Dermis lymphatic vessel endothelial cell (primary cell): ENCODE measurements around the gene ADM. TPM values are rescaled to one million over a fixed set of nuclear protein-coding genes. Genes with fewer than 3 reads are reported as not detected.

Source experiments
- total RNA-seq: library from RNA; depleted of rRNA; stranded (reverse); fragments of >200 nt; gene quantifications from 2 replicates; pipeline ENCODE4 v1.2.1, GENCODE V29; 2014

ADM gene, protein sequence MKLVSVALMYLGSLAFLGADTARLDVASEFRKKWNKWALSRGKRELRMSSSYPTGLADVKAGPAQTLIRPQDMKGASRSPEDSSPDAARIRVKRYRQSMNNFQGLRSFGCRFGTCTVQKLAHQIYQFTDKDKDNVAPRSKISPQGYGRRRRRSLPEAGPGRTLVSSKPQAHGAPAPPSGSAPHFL
- 86.0 and 354 TPM in 2 replicates for total RNA-seq

DNA sequence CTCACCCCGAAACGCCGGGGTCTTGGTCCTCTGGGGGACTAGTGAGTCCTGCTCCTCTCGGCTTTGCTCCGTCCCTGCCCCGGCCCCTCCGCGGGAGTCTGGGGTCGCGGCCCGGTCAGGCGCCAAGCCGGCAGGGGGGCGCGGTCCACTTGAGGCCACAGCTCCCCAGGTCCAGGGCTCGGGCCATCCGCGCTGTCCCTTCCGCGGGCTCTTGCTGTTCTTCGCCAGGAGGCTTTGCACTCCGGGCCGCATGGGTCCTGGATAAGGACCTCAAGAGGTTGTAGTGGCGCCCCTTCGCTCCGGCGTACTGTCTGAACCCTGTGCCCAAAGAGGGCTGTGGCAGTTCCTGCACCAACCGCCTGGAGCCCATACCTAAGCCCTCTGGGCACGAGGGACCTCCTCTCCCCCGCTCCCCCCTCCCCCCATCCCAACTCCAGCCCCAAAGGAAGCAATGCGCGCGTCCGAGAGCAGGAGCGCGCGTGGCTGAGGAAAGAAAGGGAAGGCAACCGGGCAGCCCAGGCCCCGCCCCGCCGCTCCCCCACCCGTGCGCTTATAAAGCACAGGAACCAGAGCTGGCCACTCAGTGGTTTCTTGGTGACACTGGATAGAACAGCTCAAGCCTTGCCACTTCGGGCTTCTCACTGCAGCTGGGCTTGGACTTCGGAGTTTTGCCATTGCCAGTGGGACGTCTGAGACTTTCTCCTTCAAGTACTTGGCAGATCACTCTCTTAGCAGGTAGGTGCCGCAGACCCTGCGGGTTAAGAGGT is at the start of gene ADM:
Gene ADM, plus strand, starts transcription at position 579 of the 767 bp plus-strand sequence. CDS start 628 bp downstream, outside the sequence.

DNA sequence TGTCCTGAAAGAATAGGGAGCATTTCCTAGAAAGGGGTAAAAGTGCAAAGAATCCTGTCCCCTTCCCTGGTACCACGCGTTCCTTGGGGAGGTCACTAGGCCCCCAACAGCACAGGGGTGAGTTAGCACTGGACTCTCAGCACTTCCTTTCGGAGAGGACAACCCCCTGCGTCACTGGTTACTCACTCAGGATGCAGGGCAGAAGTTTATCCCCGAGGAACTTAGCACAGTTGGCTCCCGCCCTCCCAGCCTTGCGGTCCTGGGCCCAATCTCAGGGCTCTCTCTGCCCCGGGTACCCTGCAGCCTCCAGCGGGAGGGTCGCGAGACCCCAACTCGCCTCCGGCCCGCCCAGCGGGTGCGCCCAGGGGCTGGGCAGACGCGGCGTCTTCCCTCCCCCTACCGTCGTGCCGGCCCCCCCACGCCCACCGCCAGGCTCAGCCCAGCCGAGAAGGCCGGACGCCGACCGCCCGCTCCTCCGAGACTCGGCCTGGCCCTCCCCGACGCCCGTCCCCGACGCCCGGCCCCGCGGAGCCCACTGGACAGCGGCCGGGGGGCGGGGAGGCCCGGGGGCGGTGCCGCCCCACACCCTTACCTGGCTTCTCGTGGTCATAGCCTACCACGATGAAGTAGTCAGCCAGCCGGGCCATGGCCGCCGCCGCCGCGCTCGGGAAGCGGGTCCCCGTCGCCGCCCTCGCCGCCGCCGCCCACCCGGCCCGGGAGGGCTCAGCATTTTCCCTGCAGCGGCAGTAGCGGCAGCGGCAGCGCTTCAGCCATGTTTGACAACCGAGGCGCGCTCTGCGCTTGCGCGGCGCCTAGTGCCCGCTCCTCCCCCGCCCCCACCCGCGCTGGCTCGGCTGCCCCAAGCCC is 11.2 kb upstream of the ADM start, which contains the start of gene SBF2:
Gene SBF2, minus strand, starts transcription at position 797 of the 867 bp plus-strand sequence. Its CDS starts 150 bp downstream, at position 647.

Other genes starting within 250 kb of the ADM start
- gene SBF2, start 10.9 kb upstream of the ADM start, total RNA-seq: 45.8 and 46.3 TPM in 2 replicates
- gene AMPD3, start 150.2 kb downstream of the ADM start, total RNA-seq: 1.5 and 9.1 TPM in 2 replicates
- 70.7 and 82.6 TPM in 2 replicates for gene RNF141, start 236.1 kb downstream of the ADM start, total RNA-seq